GM21381 (cell line): ENCODE measurements around the gene STYXL1.

ENCODE experiments used
- ATAC-seq: cut with Tn5 transposase; IDR thresholded peaks from one replicate; pipeline ENCODE4 v1.9.1; 2021; ENCODE audit warnings: mild to moderate bottlenecking, moderate library complexity; ENCODE audit not compliant: unreplicated experiment

The STYXL1 gene

GRCh38 chr7:75960372-75960771, 87.4 kb downstream of the STYXL1 start:
- no peak for ATAC-seq

- no peak for ATAC-seq
These were observed 88.8 kb downstream of the STYXL1 start for GRCh38 chr7:75958802-75959543.

GRCh38 chr7:75957021-75957736, 90.6 kb downstream of the STYXL1 start:
- ATAC-seq = no peak

- no peak for ATAC-seq
These were observed 92.4 kb downstream of the STYXL1 start for GRCh38 chr7:75955331-75955955.

GRCh38 chr7:75953931-75954330, 93.9 kb downstream of the STYXL1 start:
- ATAC-seq = no peak

GRCh38 chr7:75953431-75953830, 94.4 kb downstream of the STYXL1 start:
- ATAC-seq = no peak

GRCh38 chr7:75951506-75951905, 96.3 kb downstream of the STYXL1 start:
- no peak for ATAC-seq

GRCh38 chr7:75950111-75950681, 97.6 kb downstream of the STYXL1 start:
- ATAC-seq = no peak

- no peak for ATAC-seq
These were observed 99.6 kb downstream of the STYXL1 start for GRCh38 chr7:75948179-75948578.
